ENCODE measurements around the gene ING4. TPM values are rescaled to one million over a fixed set of nuclear protein-coding genes. Genes with fewer than 3 reads are reported as not detected.

Gene ING4
- total and polyA plus RNA-seq, 2 of the 13 experiments (the other 11 are each of a cell fraction or from before 2014, with no cell fraction given), result 14.4 to 32.4 TPM

- TF ChIP-seq, protein P1, sequence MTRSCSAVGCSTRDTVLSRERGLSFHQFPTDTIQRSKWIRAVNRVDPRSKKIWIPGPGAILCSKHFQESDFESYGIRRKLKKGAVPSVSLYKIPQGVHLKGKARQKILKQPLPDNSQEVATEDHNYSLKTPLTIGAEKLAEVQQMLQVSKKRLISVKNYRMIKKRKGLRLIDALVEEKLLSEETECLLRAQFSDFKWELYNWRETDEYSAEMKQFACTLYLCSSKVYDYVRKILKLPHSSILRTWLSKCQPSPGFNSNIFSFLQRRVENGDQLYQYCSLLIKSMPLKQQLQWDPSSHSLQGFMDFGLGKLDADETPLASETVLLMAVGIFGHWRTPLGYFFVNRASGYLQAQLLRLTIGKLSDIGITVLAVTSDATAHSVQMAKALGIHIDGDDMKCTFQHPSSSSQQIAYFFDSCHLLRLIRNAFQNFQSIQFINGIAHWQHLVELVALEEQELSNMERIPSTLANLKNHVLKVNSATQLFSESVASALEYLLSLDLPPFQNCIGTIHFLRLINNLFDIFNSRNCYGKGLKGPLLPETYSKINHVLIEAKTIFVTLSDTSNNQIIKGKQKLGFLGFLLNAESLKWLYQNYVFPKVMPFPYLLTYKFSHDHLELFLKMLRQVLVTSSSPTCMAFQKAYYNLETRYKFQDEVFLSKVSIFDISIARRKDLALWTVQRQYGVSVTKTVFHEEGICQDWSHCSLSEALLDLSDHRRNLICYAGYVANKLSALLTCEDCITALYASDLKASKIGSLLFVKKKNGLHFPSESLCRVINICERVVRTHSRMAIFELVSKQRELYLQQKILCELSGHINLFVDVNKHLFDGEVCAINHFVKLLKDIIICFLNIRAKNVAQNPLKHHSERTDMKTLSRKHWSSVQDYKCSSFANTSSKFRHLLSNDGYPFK (CRISPR knock-in tag; IDR thresholded peaks at IDR 0.05; ENCODE audit: borderline replicate concordance), result peak; percentile 93
- TF ChIP-seq, protein P2, sequence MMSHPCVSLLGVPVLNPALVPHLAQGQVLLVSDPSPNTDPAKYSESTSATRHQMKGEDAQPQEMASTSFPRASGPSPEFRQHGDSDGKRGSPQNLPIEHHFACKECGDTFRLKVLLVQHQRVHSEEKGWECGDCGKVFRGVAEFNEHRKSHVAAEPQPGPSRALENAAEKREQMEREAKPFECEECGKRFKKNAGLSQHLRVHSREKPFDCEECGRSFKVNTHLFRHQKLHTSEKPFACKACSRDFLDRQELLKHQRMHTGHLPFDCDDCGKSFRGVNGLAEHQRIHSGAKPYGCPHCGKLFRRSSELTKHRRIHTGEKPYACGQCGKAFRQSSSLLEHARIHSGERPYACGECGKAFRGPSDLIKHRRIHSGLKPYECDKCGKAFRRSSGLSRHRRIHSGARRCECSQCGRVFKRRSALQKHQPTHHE (CRISPR knock-in tag; IDR thresholded peaks at IDR 0.05; ENCODE audit: borderline replicate concordance), result no peak
- TF ChIP-seq TIGD3 (CRISPR knock-in tag; IDR thresholded peaks at IDR 0.05; ENCODE audit: borderline replicate concordance) (no peak), PRPF4 (IDR thresholded peaks at IDR 0.05; ENCODE audit: low read depth, low read length, poor library complexity, severe bottlenecking) (no peak), ZNF720 (CRISPR knock-in tag; IDR thresholded peaks at IDR 0.05) (no peak), ZSCAN9 (CRISPR knock-in tag; IDR thresholded peaks at IDR 0.05; ENCODE audit: borderline replicate concordance) (no peak; the same call in 1 of the 2 replicates), ZBTB8A (CRISPR knock-in tag; IDR thresholded peaks at IDR 0.05; ENCODE audit: borderline replicate concordance, low read depth) (no peak), AKNA (CRISPR knock-in tag; IDR thresholded peaks at IDR 0.05; ENCODE audit: borderline replicate concordance) (no peak), ZNF136 (CRISPR knock-in tag; IDR thresholded peaks at IDR 0.05; ENCODE audit: low read depth) (no peak), ARNTL (CRISPR knock-in tag; IDR thresholded peaks at IDR 0.05) (peak; percentile 54; the same call in 1 of the 2 replicates)
These were observed 26.3 kb upstream of the ING4 start, which contains the start of gene ZNF384 (continued) for GRCh38 chr12:6688999-6689882.
